ENCODE data around the gene MED8. TPM values are rescaled to one million over a fixed set of nuclear protein-coding genes. Genes with fewer than 3 reads are reported as not detected.
A peak's percentile ranks its signal among the peaks of the same experiment; 100 is the strongest.

The MED8 gene, protein sequence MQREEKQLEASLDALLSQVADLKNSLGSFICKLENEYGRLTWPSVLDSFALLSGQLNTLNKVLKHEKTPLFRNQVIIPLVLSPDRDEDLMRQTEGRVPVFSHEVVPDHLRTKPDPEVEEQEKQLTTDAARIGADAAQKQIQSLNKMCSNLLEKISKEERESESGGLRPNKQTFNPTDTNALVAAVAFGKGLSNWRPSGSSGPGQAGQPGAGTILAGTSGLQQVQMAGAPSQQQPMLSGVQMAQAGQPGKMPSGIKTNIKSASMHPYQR
- 10 to 100 TPM; 39.3 to 43.1 (median 41.2) TPM for polyA plus RNA-seq (ENCODE audit: insufficient read length in 4 of 4)

DNA sequence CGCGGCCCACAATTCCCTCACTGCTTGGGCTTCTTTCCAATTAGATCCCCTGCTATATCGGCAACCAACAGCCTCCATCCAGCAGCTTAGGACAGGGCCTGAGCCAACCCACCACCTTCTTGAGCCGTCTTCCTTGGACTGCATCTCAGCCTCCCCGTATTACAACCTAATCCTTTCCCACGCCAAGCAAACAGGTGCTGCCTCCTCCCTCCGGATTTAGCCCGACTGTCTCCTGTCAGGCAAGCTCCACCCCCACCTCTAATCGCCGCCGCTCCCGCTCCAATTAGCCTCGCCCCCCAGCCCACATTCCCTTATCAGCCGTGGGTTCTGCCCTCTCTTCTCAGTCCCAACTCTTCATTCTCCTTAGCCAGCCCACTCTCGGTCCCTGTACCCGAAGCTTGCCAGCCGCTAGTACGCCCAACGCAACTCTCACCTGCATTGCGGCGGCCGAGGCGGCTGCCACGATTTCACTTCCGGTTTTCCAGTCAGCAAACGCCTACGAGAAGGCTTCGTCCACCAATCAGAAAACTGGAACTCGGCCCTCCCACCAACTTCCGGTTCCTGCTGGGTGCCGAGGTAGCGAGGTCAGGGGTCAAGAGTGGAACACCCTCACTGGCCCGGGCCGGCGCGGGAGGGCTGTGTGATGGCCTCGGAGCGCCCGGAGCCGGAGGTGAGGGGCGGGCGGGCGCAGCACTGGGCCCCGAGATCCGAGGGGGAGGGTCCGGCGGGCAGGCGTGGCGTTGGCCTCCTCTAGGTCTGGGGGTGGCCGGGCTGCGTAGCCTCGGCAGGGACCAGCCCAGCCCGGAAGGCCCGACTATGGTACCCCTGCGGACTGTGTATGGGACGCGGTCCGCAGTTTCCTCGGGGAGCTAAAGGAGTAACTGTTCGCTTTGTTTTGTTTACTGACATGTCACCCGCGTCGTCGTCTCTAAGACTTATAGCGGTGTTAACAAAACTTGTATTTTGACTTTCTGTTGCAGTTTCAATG lies at the start of gene MED8, which contains the start of gene SZT2:
Gene MED8 (minus strand): TSS at position 475 of the 988 bp plus-strand sequence. CDS start 36 bp downstream, at position 439.
Gene SZT2 (plus strand): TSS at position 574 of the 988 bp plus-strand sequence. CDS start 70 bp downstream, at position 644.
- DNase-seq (ENCODE audit: low read depth in 4 of 4, low spot score in 3 of 4) = peak; percentile 90 to 94 (median 92)

DNA sequence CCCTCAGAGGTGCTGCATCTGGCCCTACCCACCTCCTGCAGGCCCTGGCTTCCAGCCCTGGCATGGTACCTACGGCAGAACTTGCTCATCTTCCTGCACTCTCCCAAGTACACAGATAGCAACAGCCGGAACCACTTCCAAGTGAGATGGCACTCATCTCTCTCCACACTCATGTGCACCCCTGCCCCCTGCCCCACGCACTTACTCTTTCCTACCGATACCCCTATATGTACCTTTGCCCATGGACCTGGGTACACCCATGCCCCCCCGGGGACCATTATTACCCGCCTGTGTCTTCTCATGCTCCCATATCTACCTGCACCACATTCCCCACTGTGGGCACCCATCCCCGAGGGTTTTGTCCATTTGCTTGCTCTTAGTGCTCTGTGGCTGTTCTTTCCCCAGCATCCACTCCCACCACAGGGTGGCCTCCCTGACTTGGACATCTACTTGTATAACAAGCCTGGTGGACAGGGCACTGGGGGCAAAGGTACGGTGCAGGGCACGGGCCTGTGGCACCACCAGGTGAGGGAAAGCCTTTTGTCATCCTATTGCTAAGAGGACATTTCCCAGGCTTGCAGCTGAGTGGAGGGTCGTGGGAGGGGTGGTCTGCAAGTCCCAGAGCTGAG lies 49.5 kb upstream of the MED8 start:
- no peak for DNase-seq (ENCODE audit: low read depth in 4 of 4, low spot score in 3 of 4)

- no peak for DNase-seq (ENCODE audit: low read depth in 4 of 4, low spot score in 3 of 4)
Observed at GRCh38 chr1:43438576-43438952, 49.0 kb upstream of the MED8 start.

DNA sequence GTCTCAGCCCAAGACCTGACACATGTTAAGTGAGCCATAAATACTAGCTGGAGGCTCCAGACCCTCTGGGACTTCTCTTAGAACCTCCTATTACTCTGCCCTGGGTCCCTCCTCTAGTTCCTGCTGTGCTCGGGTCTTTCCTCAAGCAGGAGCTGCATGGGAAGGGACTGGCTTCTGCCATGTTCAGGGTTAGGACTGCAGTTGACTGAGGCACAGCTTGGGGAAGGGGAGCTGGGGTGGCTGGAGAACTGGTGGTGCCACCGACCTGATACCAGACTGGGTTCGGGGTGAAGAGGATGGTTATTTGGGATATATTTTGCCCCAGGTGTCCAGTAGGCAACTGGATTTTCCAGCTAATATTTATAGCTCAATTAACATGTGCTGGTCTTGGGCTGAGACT lies 48.4 kb upstream of the MED8 start:
- no peak for DNase-seq (ENCODE audit: low read depth in 4 of 4, low spot score in 3 of 4)

GRCh38 chr1:43437031-43437973 lies 47.7 kb upstream of the MED8 start:
- DNase-seq (ENCODE audit: low read depth in 4 of 4, low spot score in 3 of 4) = no peak

- no peak for DNase-seq (ENCODE audit: low read depth in 4 of 4, low spot score in 3 of 4)
Observed at GRCh38 chr1:43436371-43436770, 46.8 kb upstream of the MED8 start.

- no peak for DNase-seq (ENCODE audit: low read depth in 4 of 4, low spot score in 3 of 4)
Observed at GRCh38 chr1:43435146-43436145, 45.8 kb upstream of the MED8 start.

DNA sequence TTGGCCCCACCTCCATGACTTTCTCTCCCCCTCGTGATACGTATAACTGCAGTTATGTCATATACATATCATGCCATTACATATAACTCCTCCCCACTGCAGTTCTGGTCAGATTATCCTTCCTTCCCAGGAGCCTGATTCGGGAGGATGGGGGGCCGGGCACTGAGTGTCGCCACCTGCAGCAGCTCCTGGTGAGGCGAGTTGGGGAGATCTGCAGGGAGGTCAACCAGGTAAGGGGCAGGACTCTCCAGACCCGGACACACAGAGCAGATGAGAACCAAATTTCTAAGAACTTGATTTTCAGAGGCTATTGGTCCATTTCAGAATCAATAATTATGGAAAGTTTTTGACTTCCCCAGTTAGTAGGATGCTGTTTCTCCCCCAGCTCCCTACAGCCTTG lies 44.7 kb upstream of the MED8 start:
- no peak for DNase-seq (ENCODE audit: low read depth in 4 of 4, low spot score in 3 of 4)

- no peak for DNase-seq (ENCODE audit: low read depth in 4 of 4, low spot score in 3 of 4)
Observed at GRCh38 chr1:43432907-43433306, 43.3 kb upstream of the MED8 start.

- no peak for DNase-seq (ENCODE audit: low read depth in 4 of 4, low spot score in 3 of 4)
Observed at GRCh38 chr1:43432171-43432860, 42.7 kb upstream of the MED8 start.

DNA sequence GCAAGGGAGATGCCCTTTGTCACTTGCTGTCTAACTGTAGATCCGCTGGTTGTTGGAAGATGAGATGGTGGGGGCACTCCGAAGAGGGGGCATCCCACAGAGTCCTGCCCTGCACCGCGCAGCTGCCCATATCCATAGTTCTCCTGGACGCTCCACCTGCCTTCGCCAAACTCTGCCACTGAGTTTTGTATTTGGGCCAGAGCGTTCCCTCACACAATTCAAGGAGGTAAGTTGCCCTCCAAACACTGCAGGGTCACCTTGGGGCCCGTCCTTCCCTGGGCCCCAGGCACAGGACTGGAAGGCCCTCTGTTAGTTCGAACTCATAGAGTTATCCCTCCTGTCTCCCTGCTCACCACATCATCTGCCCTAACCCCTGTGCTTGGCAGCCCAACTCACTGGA lies 42.1 kb upstream of the MED8 start:
- DNase-seq (ENCODE audit: low read depth in 4 of 4, low spot score in 3 of 4) = no peak

DNA sequence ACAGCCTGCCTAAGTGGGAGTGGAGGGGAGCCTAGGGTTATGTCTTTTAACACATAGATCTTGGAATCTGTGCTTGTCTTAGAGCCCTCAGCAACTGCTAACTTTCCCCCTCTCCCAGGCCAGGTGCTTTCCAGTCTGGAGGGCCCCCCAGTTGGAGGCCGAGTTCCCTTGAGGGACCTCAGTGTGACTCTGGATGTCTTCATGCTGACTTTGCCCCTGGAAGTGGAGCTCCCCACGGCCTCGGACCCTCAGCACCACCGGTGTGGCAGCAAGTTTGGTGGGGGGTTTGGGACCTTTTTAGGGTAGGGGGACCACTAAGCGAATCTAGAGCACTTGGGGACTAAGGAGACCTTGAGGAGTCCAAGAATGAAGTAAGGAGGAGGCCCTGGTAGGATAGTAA lies 41.2 kb upstream of the MED8 start:
- no peak for DNase-seq (ENCODE audit: low read depth in 4 of 4, low spot score in 3 of 4)

- no peak for DNase-seq (ENCODE audit: low read depth in 4 of 4, low spot score in 3 of 4)
Observed at GRCh38 chr1:43427941-43428340, 38.3 kb upstream of the MED8 start.

- DNase-seq (ENCODE audit: low read depth in 4 of 4, low spot score in 3 of 4) = no peak
Observed at GRCh38 chr1:43427524-43427923, 37.9 kb upstream of the MED8 start.

DNA sequence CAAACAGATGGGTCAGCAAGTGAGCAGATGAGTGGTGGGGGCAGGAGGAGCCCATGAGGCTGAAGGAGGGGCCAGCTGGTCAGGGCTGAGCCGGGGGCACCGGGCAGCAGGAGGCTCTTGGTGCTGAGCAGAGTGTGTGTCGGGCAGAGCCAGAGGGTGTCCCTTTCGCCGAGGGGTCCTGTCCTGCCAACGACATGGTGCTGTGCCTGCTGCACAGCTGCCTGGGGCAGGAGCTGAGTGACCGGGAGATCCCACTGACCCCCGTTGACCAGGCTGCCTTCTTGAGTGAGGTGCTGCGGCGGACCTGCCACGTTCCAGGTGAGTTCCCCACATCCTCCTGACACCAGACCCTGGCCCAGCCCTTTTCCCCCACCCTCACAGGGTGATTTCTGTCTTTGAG lies 36.6 kb upstream of the MED8 start:
- no peak for DNase-seq (ENCODE audit: low read depth in 4 of 4, low spot score in 3 of 4)

GRCh38 chr1:43425045-43425444 lies 35.4 kb upstream of the MED8 start:
- DNase-seq (ENCODE audit: low read depth in 4 of 4, low spot score in 3 of 4) = no peak

GRCh38 chr1:43423672-43424550 lies 34.3 kb upstream of the MED8 start:
- DNase-seq (ENCODE audit: low read depth in 4 of 4, low spot score in 3 of 4) = no peak
